Activated CD8-positive, alpha-beta T cell treated with anti-CD3 and anti-CD28 coated beads for 36 hours (primary cell): ENCODE results near the gene MSANTD1. TPM values are rescaled to one million over a fixed set of nuclear protein-coding genes. Genes with fewer than 3 reads are reported as not detected.

Experiments
- ATAC-seq: fragments of 200-7000 bp; cut with Tn5 transposase; one replicate; pipeline ENCODE4 v1.10.0; 2021; ENCODE audit warnings: mild to moderate bottlenecking, moderate library complexity
- CTCF ChIA-PET: fragments of 350-600 bp; sonication (Branson Sonifier 250); formaldehyde crosslinking; loops from one replicate; lab custom pipeline; 2021; ENCODE audit warnings: antibody characterized with exemption; lab: Charles Lee
- POLR2A ChIA-PET: fragments of 350-600 bp; sonication (Branson Sonifier 250); formaldehyde crosslinking; loops from one replicate; lab custom pipeline; 2021; ENCODE audit warnings: antibody characterized with exemption; lab: Charles Lee
- DNase-seq: peaks from one replicate; pipeline ENCODE4 v3.0.0-alpha.2; 2020
- H3K27ac Mint-ChIP-seq: one replicate; pipeline ENCODE4 v1.8.0; 2021; ENCODE audit warnings: mild to moderate bottlenecking, mixed read lengths
- H3K27me3 Mint-ChIP-seq: one replicate; pipeline ENCODE4 v1.8.0; 2021; ENCODE audit warnings: mixed read lengths
- H3K36me3 Mint-ChIP-seq: one replicate; pipeline ENCODE4 v1.8.0; 2021; ENCODE audit warnings: low read depth, mixed read lengths
- H3K4me1 Mint-ChIP-seq: one replicate; pipeline ENCODE4 v1.8.0; 2021; ENCODE audit warnings: low read depth, mixed read lengths
- H3K4me3 Mint-ChIP-seq: one replicate; pipeline ENCODE4 v1.8.0; 2021; ENCODE audit warnings: mild to moderate bottlenecking, moderate library complexity, mixed read lengths
- H3K9me3 Mint-ChIP-seq: one replicate; pipeline ENCODE4 v1.8.0; 2021; ENCODE audit warnings: mixed read lengths
- intact Hi-C: fragments of 100-400 bp; cut with micrococcal nuclease; formaldehyde crosslinking; loops from one replicate; pipeline ENCODE4 v1.10.0; 2022
- total RNA-seq, 2 experiments: library from RNA; stranded (reverse); gene quantifications; one replicate each; pipeline ENCODE4 v1.2.3, GENCODE V29; 2021
- TF ChIP-seq, protein P1 (sequence below): fragments of 200-600 bp; IDR thresholded peaks from one replicate; pipeline ENCODE4 v1.8.0; 2022; ENCODE audit warnings: antibody characterized with exemption, mild to moderate bottlenecking

MSANTD1 gene
- total RNA-seq, 2 experiments from 2014 or later, result 0.43 TPM

DNA sequence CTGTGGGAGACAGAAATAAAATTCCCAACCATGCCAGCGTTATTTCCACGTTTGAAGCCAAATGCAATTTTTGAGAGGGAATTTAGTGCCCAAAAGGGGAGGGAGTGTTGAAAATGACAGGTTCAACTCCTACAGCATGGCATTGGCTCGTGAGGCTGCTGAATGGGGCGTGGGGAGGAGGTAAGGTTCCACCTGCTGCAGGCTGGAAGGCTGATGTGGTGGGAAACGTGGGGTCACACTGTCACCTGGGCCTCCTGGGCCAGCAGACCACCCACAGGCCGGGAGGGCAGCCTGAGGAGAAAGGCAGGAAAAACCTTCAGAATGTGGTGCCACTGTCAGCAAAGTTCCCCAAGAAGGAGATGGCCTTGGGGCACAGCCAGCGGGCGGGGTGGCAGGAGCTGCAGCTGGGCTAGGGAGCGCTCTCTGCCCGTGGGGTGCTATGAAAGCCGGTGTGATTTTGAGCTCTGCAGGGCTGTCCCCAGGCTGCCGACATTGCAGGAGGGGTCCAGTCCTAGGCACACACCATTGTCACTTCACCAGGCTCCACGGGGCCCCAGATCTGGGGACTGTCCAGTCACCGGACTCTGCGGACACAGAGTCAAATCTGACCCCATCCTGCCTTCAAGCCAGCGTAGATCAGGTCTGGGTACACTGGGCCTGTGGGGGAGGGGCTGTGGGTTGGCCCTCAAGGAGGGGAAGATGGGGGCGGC, 19.6 kb downstream of the MSANTD1 start:
- Mint-ChIP-seq H3K9me3 (peaks cover 2% of the 10 kb centered on the region), H3K36me3 (no peaks in the 10 kb centered on the region), H3K4me3 (no peak overlapping the region), H3K27me3 (no peaks in the 10 kb centered on the region), H3K4me1 (peaks cover 1% of the 10 kb centered on the region), H3K27ac (no peak overlapping the region)
- ChIA-PET POLR2A (no interaction called here), CTCF (no interaction called here)
- no peak for ATAC-seq
- intact Hi-C loops, result no loop called here
- no peak for DNase-seq
- TF ChIP-seq, protein P1, sequence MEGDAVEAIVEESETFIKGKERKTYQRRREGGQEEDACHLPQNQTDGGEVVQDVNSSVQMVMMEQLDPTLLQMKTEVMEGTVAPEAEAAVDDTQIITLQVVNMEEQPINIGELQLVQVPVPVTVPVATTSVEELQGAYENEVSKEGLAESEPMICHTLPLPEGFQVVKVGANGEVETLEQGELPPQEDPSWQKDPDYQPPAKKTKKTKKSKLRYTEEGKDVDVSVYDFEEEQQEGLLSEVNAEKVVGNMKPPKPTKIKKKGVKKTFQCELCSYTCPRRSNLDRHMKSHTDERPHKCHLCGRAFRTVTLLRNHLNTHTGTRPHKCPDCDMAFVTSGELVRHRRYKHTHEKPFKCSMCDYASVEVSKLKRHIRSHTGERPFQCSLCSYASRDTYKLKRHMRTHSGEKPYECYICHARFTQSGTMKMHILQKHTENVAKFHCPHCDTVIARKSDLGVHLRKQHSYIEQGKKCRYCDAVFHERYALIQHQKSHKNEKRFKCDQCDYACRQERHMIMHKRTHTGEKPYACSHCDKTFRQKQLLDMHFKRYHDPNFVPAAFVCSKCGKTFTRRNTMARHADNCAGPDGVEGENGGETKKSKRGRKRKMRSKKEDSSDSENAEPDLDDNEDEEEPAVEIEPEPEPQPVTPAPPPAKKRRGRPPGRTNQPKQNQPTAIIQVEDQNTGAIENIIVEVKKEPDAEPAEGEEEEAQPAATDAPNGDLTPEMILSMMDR, result no peak

DNA sequence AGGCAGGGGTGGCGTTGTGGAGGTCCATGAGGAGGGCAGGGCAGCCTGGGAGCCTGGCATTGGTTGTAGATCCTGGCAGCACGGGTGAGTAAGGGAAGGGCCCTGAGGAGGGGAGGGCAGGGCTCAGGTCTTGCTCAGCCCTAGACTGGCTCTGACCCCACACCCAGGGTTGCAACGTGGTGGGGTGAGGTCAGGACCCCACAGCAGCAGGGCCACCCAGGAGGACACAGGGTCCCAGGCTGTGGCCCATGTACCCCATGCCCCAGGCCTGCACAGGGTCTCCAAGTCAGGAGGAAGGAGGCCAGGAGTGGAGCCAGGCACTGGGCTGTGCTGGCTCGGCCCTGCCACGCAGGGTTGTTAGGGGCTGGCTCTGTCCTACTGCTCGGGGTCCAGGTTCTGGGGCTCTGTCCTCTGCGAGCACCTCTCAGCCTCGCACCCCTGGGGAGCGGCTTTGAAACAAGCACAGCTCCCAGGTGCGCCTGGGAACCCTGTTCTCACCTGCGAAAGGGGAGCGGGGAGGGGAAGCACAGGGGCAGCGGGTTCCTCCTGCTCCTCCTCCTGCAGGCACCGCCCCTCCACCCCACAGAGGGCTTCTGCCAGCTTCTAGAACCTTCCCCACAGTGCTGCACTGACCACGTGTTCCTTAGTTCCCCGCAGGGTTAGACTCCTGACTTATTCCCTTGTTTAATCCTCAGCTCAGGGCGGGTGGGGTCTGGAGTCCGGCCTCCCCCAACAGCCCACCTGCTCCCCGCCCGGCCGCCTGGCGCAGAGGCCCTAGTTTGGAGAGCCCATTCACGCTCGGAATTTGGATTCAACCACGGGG, 20.4 kb downstream of the MSANTD1 start:
- H3K9me3 Mint-ChIP-seq, result peaks cover 2% of the 10 kb centered on the region
- intact Hi-C loops, result no loop called here
- peaks cover 2% of the 10 kb centered on the region for H3K4me1 Mint-ChIP-seq
- POLR2A ChIA-PET, result no interaction called here
- no peaks in the 10 kb centered on the region for H3K27me3 Mint-ChIP-seq
- no peaks in the 10 kb centered on the region for H3K36me3 Mint-ChIP-seq
- H3K27ac Mint-ChIP-seq, result no peak overlapping the region
- H3K4me3 Mint-ChIP-seq, result no peak overlapping the region
- CTCF ChIA-PET, result no interaction called here
- DNase-seq (no peak), ATAC-seq (no peak)
- TF ChIP-seq, protein P1, result no peak

DNA sequence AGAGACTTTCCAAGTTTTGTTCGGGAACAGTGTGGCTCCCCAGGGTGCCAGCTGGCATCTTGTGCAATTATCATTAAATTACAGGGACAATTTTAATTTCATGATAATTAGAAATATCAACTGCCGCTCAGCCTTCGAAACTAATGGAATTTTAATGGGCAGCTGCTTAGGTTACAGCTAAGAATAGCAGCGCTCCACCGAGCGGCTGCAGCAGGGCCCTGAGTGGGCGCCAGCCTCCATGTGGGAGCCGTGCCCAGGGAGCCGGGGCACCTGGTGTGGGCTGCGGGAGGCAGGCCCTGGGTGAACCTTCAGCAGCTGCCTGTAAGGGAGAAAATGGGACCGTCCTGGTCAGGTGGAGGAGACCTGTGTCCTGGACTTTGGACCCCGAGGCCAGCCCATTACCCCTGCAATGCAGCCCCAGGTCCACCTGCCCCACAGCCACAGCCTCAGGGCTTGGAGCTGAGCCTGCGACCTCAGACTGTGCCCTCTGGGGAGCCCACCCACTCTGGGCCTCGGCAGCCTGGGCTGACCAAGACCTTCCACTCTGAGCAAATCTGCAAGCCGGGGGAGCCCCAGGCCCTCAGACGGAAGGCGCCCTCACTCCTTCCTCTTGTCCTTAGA, 21.1 kb downstream of the MSANTD1 start:
- DNase-seq (no peak), ATAC-seq (no peak)
- Mint-ChIP-seq H3K4me3 (no peak overlapping the region), H3K9me3 (peaks cover 2% of the 10 kb centered on the region), H3K27ac (no peak overlapping the region), H3K4me1 (peaks cover 2% of the 10 kb centered on the region), H3K36me3 (no peaks in the 10 kb centered on the region), H3K27me3 (no peaks in the 10 kb centered on the region)
- intact Hi-C loops, result no loop called here
- ChIA-PET POLR2A (no interaction called here), CTCF (interaction anchor here (0.6 kb wide), 1 partner anchor 173 kb away, joined by 3 read pairs; no protein-coding TSS in a partner anchor)
- TF ChIP-seq, protein P1, result no peak

DNA sequence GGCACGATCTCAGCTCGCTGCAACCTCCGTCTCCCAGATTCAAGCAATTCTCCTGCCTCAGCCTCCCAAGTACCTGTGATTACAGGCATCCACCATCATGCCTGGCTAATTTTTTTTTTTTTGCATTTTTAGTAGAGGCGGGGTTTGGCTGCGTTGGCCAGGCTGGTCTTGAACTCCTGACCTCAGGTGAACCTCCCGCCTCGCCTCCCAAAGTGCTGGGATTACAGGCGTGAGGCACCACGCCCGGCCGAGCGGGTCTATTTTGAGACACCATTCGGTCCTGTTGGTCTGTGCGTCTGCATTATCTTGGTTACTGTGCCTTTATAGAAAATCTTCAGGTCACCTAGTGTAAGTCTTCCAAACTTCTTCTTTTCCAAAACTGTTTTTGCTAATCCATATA, 22.2 kb downstream of the MSANTD1 start:
- no peak overlapping the region for H3K27ac Mint-ChIP-seq
- H3K36me3 Mint-ChIP-seq, result no peaks in the 10 kb centered on the region
- POLR2A ChIA-PET, result interaction anchor here (0.6 kb wide), 1 partner anchor 68 kb away, joined by 3 read pairs; no protein-coding TSS in a partner anchor
- ATAC-seq, result no peak
- TF ChIP-seq, protein P1, result no peak
- peaks cover 2% of the 10 kb centered on the region for H3K9me3 Mint-ChIP-seq
- no peak overlapping the region for H3K4me3 Mint-ChIP-seq
- H3K27me3 Mint-ChIP-seq, result no peaks in the 10 kb centered on the region
- intact Hi-C loops, result no loop called here
- DNase-seq, result no peak
- peaks cover 2% of the 10 kb centered on the region for H3K4me1 Mint-ChIP-seq
- CTCF ChIA-PET, result interaction anchor here (0.9 kb wide), 1 partner anchor 26 kb away, joined by 3 read pairs; no protein-coding TSS in a partner anchor
